HG03103 (cell line): Measurements from ENCODE around the gene SERPINF2.
"Not testable (repeated sequence)": the region's sequence is repeated elsewhere in the genome, so short reads cannot be mapped to it uniquely, and the experiment has no call there.

Source experiments
- ATAC-seq: cut with Tn5 transposase; IDR thresholded peaks from one replicate; pipeline ENCODE4 v1.9.1; 2021; ENCODE audit warnings: low read depth; ENCODE audit not compliant: unreplicated experiment

Gene SERPINF2

DNA sequence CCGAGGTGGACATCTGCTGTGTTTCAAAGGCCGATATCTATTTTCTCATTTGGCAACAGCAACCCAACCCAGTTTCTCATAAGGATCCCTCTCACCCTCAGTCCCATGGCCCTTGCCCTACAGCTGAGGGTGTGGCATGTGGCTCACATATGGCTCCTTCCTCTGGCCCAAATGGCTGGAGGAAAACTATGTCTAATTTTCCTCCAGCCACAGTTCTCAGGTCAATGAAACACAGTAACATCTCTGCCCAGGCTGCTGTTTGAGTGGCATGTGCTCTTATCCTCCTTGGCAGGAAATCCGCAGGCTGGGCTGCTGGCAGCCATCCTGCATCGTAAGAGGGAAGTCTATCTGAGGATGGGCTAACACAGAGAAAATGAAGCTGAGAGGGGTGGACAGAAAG is 43.3 kb downstream of the SERPINF2 start:
- no peak for ATAC-seq

DNA sequence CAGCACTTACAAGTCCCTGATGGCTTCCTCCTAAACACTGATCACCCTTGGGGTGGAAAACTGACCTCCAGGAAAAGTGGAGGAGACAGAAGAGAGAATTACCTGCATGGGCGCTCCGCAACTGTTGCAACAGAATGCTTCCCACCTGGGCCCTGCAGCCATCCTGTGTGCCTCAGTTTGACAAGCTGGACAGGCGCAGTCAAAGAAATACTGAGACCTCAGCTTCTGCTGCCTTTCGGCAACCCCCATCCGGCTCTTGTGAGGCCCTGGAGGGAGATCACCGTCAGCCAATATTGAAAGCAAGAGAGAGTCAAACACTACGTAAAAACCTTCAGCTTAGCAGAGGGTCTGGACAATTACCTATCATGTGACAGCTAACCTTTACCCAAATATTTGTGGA is 44.0 kb downstream of the SERPINF2 start:
- ATAC-seq: no peak

DNA sequence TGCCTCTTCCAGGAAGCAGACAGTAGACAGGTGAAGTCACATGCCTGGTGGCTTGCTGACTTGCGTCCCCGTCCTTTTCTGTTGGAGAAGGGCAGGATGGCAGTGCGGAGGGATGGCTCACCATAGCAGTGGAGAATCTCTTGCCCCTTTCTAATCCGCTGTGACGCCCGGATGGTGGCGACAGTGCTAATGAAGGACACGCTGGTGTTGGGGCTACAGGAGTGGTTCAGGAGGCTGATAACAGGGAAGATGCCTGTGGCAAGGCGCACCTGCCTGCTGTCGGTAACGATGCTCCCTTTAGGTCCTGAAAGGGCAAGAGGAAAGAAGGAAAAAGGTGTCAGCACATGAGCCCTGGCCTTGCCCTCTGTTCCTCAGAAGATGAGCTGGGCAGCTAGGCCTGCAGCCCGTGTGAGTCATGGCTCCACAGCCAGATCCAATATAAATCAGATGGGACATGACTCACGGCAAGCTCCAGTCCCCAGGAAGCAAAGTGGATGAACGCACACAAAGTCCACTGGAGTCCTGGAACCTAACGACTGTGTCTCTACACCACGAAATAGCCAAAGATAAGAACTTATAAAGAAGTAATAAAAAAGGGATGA is 44.7 kb downstream of the SERPINF2 start:
- no peak for ATAC-seq

DNA sequence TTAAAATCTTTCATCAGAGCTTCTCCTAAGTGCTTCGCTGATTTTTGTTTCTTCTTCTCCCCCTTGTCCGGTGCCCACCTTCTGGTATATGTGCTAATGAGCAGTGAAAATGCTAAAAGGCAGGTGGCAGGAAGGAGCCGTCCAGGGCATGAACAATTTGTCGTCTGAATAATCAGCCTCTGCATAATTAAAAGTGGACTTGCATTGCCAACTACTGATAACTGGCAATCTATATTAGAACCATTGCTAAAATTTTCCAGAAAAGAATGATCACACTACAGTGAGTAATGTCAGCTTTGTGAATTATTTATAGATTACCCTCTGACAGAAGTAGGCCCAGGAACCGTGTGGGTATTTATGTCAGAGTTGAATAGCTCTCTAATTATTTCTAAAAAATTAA is 47.3 kb downstream of the SERPINF2 start:
- ATAC-seq: no peak

DNA sequence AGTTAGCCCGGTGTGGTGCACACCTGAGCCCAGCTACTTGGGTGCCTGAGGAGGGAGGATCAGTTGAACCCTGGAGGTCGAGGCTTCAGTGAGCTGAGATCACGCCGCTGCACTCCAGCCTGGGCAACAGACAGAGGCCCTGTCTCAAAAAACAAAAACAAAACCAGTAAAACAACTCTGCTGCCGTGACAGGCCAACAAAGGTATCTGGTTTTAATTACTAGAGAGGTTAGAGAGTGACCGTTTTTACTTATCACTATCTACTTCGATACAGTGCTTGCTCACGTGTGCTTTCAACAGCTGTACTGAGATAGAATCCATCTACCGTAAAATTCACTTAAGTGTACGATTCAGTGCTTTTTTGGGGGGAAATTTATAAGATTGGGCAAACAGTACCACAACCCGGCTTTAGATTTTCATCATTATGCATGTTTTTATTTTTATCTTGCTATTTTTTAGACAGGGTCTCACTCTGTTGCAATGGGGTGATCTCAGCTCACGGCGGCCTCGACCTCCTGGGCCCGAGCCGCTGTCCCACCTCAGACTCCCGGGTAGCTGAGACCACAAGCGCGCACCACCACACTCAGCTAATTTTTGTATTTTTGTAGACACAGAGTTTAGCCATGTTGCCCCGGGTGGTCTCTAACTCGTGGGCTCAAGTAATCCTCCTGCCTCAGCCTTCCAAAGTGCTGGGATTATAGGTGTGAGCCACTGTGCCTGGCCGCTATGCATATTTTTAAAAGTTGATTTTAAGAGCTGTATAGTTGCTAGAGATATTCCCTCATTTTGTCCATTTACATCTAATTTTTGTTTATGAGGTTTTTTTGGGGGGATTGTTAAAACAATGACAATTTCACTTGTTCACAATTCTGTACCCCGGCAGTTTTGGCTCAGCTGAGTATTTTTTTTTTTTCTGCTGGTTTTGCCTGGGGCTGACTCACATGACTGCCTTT is 50.1 kb downstream of the SERPINF2 start:
- no peak for ATAC-seq

DNA sequence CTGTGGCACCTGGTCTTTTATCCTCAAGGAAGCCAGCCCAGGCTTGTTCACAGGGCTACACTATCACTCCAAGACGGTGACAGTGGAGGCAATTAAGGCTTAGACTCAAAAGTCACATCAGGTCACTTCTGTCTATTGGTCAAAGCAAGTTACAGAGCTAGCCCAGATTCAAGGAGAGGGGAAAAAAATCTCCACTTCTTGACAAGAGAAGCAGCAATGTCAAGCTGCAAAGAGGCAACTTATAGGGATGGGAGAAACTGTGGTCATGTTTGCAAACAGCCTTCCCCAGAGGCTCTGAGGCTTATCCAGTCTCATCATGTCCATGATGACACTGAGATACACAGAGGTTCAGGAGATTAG is 50.8 kb downstream of the SERPINF2 start:
- no peak for ATAC-seq

DNA sequence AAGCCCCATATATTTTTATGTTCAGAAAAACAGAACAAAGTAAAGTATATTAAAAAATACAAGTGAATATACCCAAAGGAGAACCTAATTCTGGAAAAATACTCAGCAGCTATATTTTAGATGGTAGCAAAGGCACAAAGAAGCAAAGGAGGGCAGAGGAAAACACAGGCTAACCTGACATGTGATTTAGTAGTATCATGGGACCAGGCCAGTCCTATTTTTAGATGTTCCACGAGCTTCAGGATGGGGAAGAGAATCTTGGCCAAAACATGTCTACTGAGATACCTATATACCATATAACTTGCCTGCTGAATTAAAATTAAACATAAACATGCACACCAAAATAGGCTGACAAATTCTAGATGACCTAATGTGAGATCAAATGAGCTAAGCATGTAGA is 54.1 kb downstream of the SERPINF2 start:
- no peak for ATAC-seq

DNA sequence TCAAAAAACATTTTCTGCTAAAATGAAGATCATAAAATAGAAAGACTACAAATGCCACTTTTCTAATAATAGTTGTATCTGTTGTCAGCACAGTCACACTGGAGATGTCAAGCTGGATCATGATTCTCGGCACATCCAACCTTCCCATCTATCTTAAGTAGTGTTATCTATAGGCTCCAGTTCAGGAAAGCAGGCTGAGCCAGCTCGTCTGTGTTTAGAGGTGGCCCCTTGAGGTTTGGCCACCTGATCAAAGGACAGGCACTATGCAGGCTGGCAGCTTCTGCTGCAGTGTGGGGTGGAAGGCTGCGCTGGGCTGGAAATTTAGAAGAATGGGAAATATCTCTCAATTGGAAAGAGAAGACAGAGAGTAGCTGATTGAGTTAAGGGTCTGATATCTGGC is 54.7 kb downstream of the SERPINF2 start:
- no peak for ATAC-seq

DNA sequence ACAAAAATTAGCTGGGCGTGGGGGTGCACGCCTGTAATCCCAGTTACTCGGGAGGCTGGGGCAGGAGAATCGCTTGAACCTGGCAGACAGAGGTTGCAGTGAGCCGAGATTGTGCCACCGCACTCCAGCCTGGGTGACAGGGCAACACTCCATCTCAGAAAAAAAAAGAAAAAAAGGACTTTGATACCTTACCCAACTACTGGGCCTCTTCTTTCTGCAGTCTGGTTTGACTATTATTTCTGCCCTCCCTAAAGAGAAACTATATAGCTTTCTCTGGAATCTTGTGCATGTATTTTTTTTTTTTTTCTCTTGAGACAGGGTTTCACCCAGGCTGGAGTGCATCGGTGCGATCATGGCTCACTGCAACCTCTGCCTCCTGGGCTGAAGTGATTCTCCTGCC is 55.2 kb downstream of the SERPINF2 start:
- ATAC-seq: not testable (repeated sequence)

DNA sequence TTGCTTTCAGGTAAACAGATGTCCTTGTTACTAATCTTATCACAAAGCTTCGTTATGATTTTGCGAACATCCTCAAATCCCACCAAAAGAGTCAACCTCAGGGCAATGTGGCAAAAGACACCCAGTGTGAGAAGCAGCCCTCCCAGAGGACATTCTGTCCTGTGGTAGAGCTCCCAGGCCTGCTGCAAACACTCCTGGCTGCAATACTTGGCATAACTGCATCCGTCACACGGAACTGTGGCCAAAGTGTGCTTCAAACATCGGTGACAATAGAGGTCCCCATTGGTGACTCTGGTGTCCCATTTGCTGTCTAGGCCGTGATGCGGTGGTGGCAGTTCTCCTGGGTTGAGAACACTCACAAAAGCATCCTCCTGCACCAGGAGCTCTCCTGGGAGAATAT is 57.6 kb downstream of the SERPINF2 start:
- no peak for ATAC-seq

DNA sequence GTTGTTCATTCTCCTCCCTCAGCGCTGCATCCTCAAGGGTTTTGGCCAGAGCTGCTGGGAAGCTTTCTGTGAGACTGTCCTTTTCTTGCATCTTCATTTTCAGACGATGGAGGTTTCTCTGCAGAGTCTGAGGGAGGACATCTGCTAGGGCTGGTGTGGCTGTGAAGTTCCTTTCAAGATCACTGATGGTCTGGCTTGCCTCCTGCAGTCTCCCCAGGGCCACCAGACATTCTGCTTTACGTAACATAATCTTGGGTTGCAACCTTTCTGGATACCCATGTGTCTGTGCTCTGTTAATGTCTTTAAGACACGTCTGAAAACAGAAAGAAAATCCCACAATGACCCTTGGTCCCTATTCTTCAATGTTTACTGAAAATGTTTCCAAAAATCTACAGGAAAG is 58.0 kb downstream of the SERPINF2 start:
- no peak for ATAC-seq

DNA sequence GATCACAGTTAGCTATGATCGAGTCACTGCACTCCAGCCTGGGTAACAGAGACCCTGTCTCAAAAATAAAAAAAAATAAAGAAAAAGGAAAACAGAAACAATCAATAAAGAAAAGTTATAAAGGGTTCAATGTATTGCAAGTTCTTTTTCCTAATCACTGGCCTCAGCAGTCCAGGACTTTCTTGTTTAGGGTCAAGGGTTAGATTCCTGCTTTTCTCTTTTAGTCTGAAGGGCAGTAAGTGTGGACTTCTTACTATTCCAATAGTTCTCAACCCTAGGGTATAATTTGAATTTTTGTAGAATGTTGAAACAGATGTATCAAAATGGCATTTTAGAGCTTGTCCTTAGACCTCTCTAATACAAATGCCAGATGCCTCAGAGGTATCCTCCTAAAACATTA is 59.8 kb downstream of the SERPINF2 start:
- ATAC-seq: no peak

DNA sequence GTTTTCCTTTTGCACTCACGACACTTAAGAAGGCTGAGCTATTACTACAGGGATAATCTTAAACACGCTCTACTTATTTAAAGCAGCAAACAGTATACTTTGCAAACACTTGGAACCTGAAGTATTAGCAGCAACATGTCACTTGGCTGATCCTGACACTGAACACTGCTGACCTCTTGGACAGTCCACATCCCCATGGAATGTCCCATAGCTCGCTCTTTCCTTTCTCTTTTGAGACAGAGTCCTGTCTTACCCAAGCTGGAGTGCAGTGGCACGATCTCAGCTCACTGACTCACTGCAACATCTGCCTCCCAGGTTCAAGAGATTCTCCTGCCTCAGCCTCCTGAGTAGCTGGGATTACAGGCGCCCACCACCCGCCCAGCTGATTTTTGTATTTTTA is 60.6 kb downstream of the SERPINF2 start:
- ATAC-seq: no peak
